HepG2 (cell line): ENCODE results near the gene RFX2. TPM values are rescaled to one million over a fixed set of nuclear protein-coding genes. Genes with fewer than 3 reads are reported as not detected.

ENCODE experiments used
- AGO2 ChIP-seq: fragments of 200-400 bp; formaldehyde crosslinking; optimal IDR thresholded peaks from 2 replicates; pipeline ENCODE3; 2017; ENCODE audit warnings: mild to moderate bottlenecking, low read depth, low read length, moderate library complexity
- ATAD3A ChIP-seq: sonication (generic); formaldehyde crosslinking; IDR thresholded peaks from 2 replicates; pipeline ENCODE4 v1.4.0; 2020; ENCODE audit warnings: missing genetic modification reagents
- ATF1 ChIP-seq: IDR thresholded peaks from 2 replicates; pipeline ENCODE4 v1.6.1; 2016; ENCODE audit warnings: mild to moderate bottlenecking, control low read depth
- CEBPZ ChIP-seq: IDR thresholded peaks from 2 replicates; pipeline ENCODE4 v1.6.1; 2012; ENCODE audit warnings: low read length, improper control_type of control experiment
- ERF ChIP-seq: IDR thresholded peaks from 2 replicates; pipeline ENCODE4 v1.6.1; 2018; ENCODE audit warnings: missing biosample characterization, missing genetic modification reagents
- KLF11 ChIP-seq: IDR thresholded peaks from 2 replicates; pipeline ENCODE4 v1.6.1; 2016; ENCODE audit warnings: missing compliant biosample characterization
- NR0B2 ChIP-seq: sonication (generic); formaldehyde crosslinking; IDR thresholded peaks from 2 replicates; pipeline ENCODE4 v1.4.0; 2020; ENCODE audit warnings: mild to moderate bottlenecking, missing genetic modification reagents
- PCBP2 ChIP-seq: fragments of 200-400 bp; formaldehyde crosslinking; optimal IDR thresholded peaks from 2 replicates; pipeline ENCODE3; 2018; ENCODE audit warnings: low read length, low read depth; ENCODE audit not compliant: poor library complexity, severe bottlenecking
- RORA ChIP-seq: sonication (generic); formaldehyde crosslinking; IDR thresholded peaks from 2 replicates; pipeline ENCODE4 v1.5.0; 2020; ENCODE audit warnings: mild to moderate bottlenecking, missing genetic modification reagents, moderate library complexity
- SALL2 ChIP-seq: sonication (generic); formaldehyde crosslinking; IDR thresholded peaks from 2 replicates; pipeline ENCODE4 v1.8.1; 2023; ENCODE audit warnings: mild to moderate bottlenecking, missing genetic modification reagents, inconsistent platforms
- SRF ChIP-seq: IDR thresholded peaks from 2 replicates; pipeline ENCODE4 v1.6.1; 2011; ENCODE audit warnings: mild to moderate bottlenecking, low read depth, low read length, moderate library complexity
- TCF7 ChIP-seq: sonication (generic); IDR thresholded peaks from 2 replicates; pipeline ENCODE4 v1.6.1; 2016; ENCODE audit warnings: antibody characterized with exemption, low read depth
- ZBTB3 ChIP-seq: sonication (generic); formaldehyde crosslinking; IDR thresholded peaks from 2 replicates; pipeline ENCODE4 v1.4.0; 2020; ENCODE audit warnings: low read depth, mild to moderate bottlenecking, moderate library complexity, missing genetic modification reagents, borderline replicate concordance
- ZEB1 ChIP-seq: IDR thresholded peaks from 2 replicates; pipeline ENCODE4 v1.6.1; 2012; ENCODE audit warnings: mild to moderate bottlenecking, low read depth, inconsistent platforms; ENCODE audit not compliant: insufficient replicate concordance
- ZNF10 ChIP-seq: sonication (generic); formaldehyde crosslinking; IDR thresholded peaks from 2 replicates; pipeline ENCODE4 v1.4.0; 2020; ENCODE audit warnings: mild to moderate bottlenecking, low read depth, missing genetic modification reagents, borderline replicate concordance
- ZNF234 ChIP-seq: sonication (generic); formaldehyde crosslinking; conservative IDR thresholded peaks from 2 replicates; pipeline ENCODE4 v1.5.1; 2020; ENCODE audit warnings: mild to moderate bottlenecking, missing genetic modification reagents
- ZNF274 ChIP-seq: sonication (generic); formaldehyde crosslinking; IDR thresholded peaks from 2 replicates; pipeline ENCODE4 v1.5.1; 2020; ENCODE audit warnings: mild to moderate bottlenecking, missing genetic modification reagents
- ZNF550 ChIP-seq: sonication (generic); formaldehyde crosslinking; IDR thresholded peaks from 2 replicates; pipeline ENCODE4 v1.4.0; 2020; ENCODE audit warnings: mild to moderate bottlenecking, missing genetic modification reagents, borderline replicate concordance
- ZNF607 ChIP-seq: sonication (generic); formaldehyde crosslinking; IDR thresholded peaks from 2 replicates; pipeline ENCODE4 v1.5.1; 2020; ENCODE audit warnings: missing genetic modification reagents, mild to moderate bottlenecking, borderline replicate concordance
- ZNF652 ChIP-seq: IDR thresholded peaks from 2 replicates; pipeline ENCODE4 v1.6.1; 2016; ENCODE audit warnings: low read depth, borderline replicate concordance
- ZNF737 ChIP-seq: sonication (generic); formaldehyde crosslinking; IDR thresholded peaks from 2 replicates; pipeline ENCODE4 v1.5.0; 2020; ENCODE audit warnings: missing genetic modification reagents, mild to moderate bottlenecking, borderline replicate concordance
- ZNF75D ChIP-seq: sonication (generic); formaldehyde crosslinking; IDR thresholded peaks from 2 replicates; pipeline ENCODE4 v1.8.1; 2023; ENCODE audit warnings: missing genetic modification reagents, mild to moderate bottlenecking, borderline replicate concordance
- ZNF775 ChIP-seq: sonication (generic); formaldehyde crosslinking; IDR thresholded peaks from 2 replicates; pipeline ENCODE4 v1.4.0; 2020; ENCODE audit warnings: missing genetic modification reagents, mild to moderate bottlenecking, moderate library complexity, borderline replicate concordance
- ZNF782 ChIP-seq: sonication (generic); formaldehyde crosslinking; IDR thresholded peaks from 2 replicates; pipeline ENCODE4 v1.4.0; 2020; ENCODE audit warnings: missing genetic modification reagents, mild to moderate bottlenecking, borderline replicate concordance
- ZSCAN12 ChIP-seq: sonication (generic); formaldehyde crosslinking; IDR thresholded peaks from 2 replicates; pipeline ENCODE4 v1.9.0; 2021; ENCODE audit warnings: mild to moderate bottlenecking, missing genetic modification reagents
- polyA plus RNA-seq, 8 experiments: library from polyadenylated mRNA; depleted of rRNA in 3 of 8; stranded (reverse) in 7 of 8; unstranded in 1 of 8; fragments of >200 nt; fragmentation: Illumina TruSeq in 4 of 8; extraction: Trizol in 4 of 8; gene quantifications; 2 replicates each; pipeline versions ENCODE4 v1.2.1 to v1.2.3, GENCODE V29; 2011 to 2016; ENCODE audit warnings: low read depth in 4 of 8, missing spikeins in 1 of 8, mixed read lengths in 1 of 8; ENCODE audit not compliant: insufficient read depth in 1 of 8
- total RNA-seq, 5 experiments: library from RNA; depleted of rRNA; stranded (reverse); fragments of >200 nt; fragmentation: Illumina TruSeq; extraction: Trizol; gene quantifications; 2 replicates each; pipeline ENCODE4 v1.2.3, GENCODE V29; 2016; ENCODE audit warnings: low read depth in 1 of 5
- TF ChIP-seq, protein P1 (sequence below): sonication (generic); formaldehyde crosslinking; IDR thresholded peaks from 2 replicates; pipeline ENCODE4 v1.4.0; 2020; ENCODE audit warnings: mild to moderate bottlenecking, missing genetic modification reagents, borderline replicate concordance

Gene RFX2
- total and polyA plus RNA-seq, 2 of the 13 experiments (the other 11 are each of a cell fraction or from before 2014, with no cell fraction given): 2.8 to 3.3 TPM

GRCh38 chr19:5974721-5975387 is 135.4 kb downstream of the RFX2 start (continued):
- TF ChIP-seq ZNF782 (CRISPR knock-in tag) (no peak), SALL2 (CRISPR knock-in tag) (no peak), KLF11 (CRISPR knock-in tag) (peak; percentile 77; the same call in 1 of the 2 replicates), ZNF652 (0 out of 2 replicates have a peak, but pooled peaks have one; percentile 18), AGO2 (no peak), ZBTB3 (CRISPR knock-in tag) (no peak), ZNF234 (CRISPR knock-in tag) (no peak), ZNF274 (no peak; the same call in 1 of the 2 replicates), ATAD3A (CRISPR knock-in tag) (no peak), RORA (no peak), ZSCAN12 (CRISPR knock-in tag) (no peak), TCF7 (peak; percentile 92), ZNF550 (CRISPR knock-in tag) (no peak), CEBPZ (no peak), ZNF775 (CRISPR knock-in tag) (no peak), ERF (peak; percentile 79), ZNF10 (no peak), PCBP2 (no peak), ZEB1 (no peak), ATF1 (CRISPR knock-in tag) (no peak), NR0B2 (CRISPR knock-in tag) (no peak), ZNF737 (no peak), SRF (no peak), ZNF607 (CRISPR knock-in tag) (peak; percentile 41; the same call in 1 of the 2 replicates), ZNF75D (no peak)
- TF ChIP-seq, protein P1, sequence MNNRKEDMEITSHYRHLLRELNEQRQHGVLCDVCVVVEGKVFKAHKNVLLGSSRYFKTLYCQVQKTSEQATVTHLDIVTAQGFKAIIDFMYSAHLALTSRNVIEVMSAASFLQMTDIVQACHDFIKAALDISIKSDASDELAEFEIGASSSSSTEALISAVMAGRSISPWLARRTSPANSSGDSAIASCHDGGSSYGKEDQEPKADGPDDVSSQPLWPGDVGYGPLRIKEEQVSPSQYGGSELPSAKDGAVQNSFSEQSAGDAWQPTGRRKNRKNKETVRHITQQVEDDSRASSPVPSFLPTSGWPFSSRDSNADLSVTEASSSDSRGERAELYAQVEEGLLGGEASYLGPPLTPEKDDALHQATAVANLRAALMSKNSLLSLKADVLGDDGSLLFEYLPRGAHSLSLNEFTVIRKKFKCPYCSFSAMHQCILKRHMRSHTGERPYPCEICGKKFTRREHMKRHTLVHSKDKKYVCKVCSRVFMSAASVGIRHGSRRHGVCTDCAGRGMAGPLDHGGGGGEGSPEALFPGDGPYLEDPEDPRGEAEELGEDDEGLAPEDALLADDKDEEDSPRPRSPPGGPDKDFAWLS (CRISPR knock-in tag): no peak
